ENCODE data around the gene MALT1.

DNA sequence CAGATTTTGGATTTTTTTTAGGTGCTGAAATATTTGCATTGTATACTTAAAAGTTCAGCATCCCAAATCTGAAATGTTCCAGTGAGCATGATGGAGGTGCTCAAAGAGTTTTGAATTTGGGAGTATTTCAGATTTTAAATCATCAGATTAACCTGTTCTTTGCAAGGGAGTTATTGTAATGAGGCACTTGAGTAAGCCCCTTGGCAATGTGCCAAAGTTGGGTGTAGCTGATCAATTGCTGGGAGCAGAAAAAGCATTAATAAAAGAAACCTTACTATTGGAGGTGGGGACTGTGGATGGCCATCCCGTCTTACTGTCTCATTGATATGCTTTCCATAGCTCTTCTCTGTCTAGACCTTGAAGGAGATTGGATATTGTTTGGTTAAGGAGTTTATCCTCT lies 28.3 kb downstream of the MALT1 start:
- TF ChIP-seq POLR2AphosphoS5 (IDR thresholded peaks at IDR 0.05; ENCODE audit: borderline replicate concordance, low read depth, low read length) (no peak), EZH2 (IDR thresholded peaks at IDR 0.05) (no peak), FOXP2 (optimal IDR thresholded peaks at IDR 0.05; ENCODE audit: control extremely low read depth, extremely low read length, insufficient read depth) (no peak)
